Measurements from ENCODE around the gene AGMO. TPM values are rescaled to one million over a fixed set of nuclear protein-coding genes. Genes with fewer than 3 reads are reported as not detected.

Gene AGMO
- total and polyA plus RNA-seq, 2 experiments from 2014 or later, result 0.42 to 0.55 TPM

- TF ChIP-seq, protein P1, sequence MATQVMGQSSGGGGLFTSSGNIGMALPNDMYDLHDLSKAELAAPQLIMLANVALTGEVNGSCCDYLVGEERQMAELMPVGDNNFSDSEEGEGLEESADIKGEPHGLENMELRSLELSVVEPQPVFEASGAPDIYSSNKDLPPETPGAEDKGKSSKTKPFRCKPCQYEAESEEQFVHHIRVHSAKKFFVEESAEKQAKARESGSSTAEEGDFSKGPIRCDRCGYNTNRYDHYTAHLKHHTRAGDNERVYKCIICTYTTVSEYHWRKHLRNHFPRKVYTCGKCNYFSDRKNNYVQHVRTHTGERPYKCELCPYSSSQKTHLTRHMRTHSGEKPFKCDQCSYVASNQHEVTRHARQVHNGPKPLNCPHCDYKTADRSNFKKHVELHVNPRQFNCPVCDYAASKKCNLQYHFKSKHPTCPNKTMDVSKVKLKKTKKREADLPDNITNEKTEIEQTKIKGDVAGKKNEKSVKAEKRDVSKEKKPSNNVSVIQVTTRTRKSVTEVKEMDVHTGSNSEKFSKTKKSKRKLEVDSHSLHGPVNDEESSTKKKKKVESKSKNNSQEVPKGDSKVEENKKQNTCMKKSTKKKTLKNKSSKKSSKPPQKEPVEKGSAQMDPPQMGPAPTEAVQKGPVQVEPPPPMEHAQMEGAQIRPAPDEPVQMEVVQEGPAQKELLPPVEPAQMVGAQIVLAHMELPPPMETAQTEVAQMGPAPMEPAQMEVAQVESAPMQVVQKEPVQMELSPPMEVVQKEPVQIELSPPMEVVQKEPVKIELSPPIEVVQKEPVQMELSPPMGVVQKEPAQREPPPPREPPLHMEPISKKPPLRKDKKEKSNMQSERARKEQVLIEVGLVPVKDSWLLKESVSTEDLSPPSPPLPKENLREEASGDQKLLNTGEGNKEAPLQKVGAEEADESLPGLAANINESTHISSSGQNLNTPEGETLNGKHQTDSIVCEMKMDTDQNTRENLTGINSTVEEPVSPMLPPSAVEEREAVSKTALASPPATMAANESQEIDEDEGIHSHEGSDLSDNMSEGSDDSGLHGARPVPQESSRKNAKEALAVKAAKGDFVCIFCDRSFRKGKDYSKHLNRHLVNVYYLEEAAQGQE (IDR thresholded peaks at IDR 0.05; ENCODE audit: unreplicated experiment), result no peak
- TF ChIP-seq CREB1 (CRISPR knock-in tag; IDR thresholded peaks at IDR 0.05; ENCODE audit: low read depth) (no peak), EZH2 (IDR thresholded peaks at IDR 0.05; ENCODE audit: low read depth, unreplicated experiment) (no peak), POLR2AphosphoS5 (IDR thresholded peaks at IDR 0.05; ENCODE audit: low read depth) (no peak), NANOG (IDR thresholded peaks at IDR 0.05; ENCODE audit: borderline replicate concordance) (no peak), EZH2phosphoT487 (IDR thresholded peaks at IDR 0.05; ENCODE audit: unreplicated experiment) (no peak), JUNB (IDR thresholded peaks at IDR 0.05; ENCODE audit: unreplicated experiment) (no peak)
Observed at GRCh38 chr7:15495170-15495569, 66.6 kb downstream of the AGMO start (continued).

DNA sequence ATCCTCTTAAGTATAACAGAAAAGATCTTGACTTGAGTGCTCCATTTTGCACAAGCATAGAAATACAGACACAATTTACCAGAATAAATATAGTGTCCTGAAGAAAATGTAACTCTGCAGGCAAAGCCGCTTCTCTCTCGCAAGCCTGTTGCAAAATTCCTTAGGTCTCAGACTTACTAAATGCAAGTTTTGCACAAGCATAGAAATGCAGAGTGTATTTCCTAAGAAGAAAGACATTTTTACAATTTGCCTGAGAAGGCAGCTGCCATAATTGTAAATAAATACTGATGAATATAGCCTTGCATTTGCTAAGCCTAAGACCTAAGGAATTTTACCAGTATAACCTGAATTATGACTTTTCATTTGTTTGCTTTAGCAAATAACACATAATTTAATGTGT lies 67.1 kb downstream of the AGMO start:
- Histone ChIP-seq H3K79me2 (replicated peaks; ENCODE audit: insufficient read depth) (no peaks in the 10 kb centered on the region), H3K4me3 (no peak overlapping the region), H4K20me1 (replicated peaks; ENCODE audit: insufficient read depth) (no peaks in the 10 kb centered on the region), H3F3A (replicated peaks; ENCODE audit: low read depth) (no peaks in the 10 kb centered on the region), H3K4me2 (no peak overlapping the region), H3K4me1 (ENCODE audit: insufficient read depth) (no peaks in the 10 kb centered on the region), H3K27ac (ENCODE audit: low read depth) (no peak overlapping the region), H3K36me3 (ENCODE audit: insufficient read depth) (no peaks in the 10 kb centered on the region), H2AFZ (no peak overlapping the region), H3K27me3 (ENCODE audit: insufficient read depth) (no peaks in the 10 kb centered on the region), H3K9me2 (ENCODE audit: insufficient read depth) (no peaks in the 10 kb centered on the region)
- no peaks in the 10 kb centered on the region for H3K27me3 Mint-ChIP-seq (ENCODE audit: insufficient read depth, low read depth, poor library complexity)
- H3K4me1 Mint-ChIP-seq, result no peaks in the 10 kb centered on the region
- no peaks in the 10 kb centered on the region for H3K9me3 Mint-ChIP-seq
- no peak overlapping the region for H3K4me3 Mint-ChIP-seq
- no peak for ATAC-seq
- no peak overlapping the region for H3K27ac Mint-ChIP-seq
- DNase-seq (ENCODE audit: low spot score), result no peak
- TF ChIP-seq POLR2AphosphoS5 (IDR thresholded peaks at IDR 0.05; ENCODE audit: low read depth), result no peak
- H3K36me3 Mint-ChIP-seq (ENCODE audit: low read depth), result no peaks in the 10 kb centered on the region

DNA sequence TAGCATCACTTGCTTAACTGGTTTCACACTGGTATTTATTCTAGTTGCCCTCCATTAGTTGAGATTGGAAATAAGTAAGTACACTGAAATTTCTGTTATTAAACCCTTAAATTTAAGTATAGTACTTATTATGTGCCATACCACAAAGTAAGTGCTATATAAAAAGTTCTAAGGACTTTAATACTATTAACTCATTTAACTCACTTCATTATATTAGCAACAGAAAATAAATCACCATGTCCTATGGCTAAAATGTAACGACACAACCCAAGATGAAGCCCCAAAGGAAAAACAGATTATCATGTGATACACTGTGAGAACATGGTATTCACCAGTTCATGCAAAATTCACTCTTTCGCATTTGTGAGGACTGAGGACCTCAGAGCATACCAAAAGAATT lies 70.5 kb downstream of the AGMO start:
- Histone ChIP-seq H3K9me2 (ENCODE audit: insufficient read depth) (no peaks in the 10 kb centered on the region), H3K36me3 (ENCODE audit: insufficient read depth) (no peaks in the 10 kb centered on the region), H3K79me2 (replicated peaks; ENCODE audit: insufficient read depth) (no peaks in the 10 kb centered on the region), H3K4me2 (no peak overlapping the region), H3K4me1 (ENCODE audit: insufficient read depth) (no peaks in the 10 kb centered on the region), H3K27me3 (ENCODE audit: insufficient read depth) (no peaks in the 10 kb centered on the region), H3F3A (replicated peaks; ENCODE audit: low read depth) (no peaks in the 10 kb centered on the region), H3K4me3 (no peak overlapping the region), H3K27ac (ENCODE audit: low read depth) (no peak overlapping the region), H2AFZ (no peak overlapping the region), H4K20me1 (replicated peaks; ENCODE audit: insufficient read depth) (no peaks in the 10 kb centered on the region)
- ATAC-seq, result no peak
- Mint-ChIP-seq H3K27me3 (ENCODE audit: insufficient read depth, low read depth, poor library complexity) (no peaks in the 10 kb centered on the region), H3K27ac (no peak overlapping the region), H3K4me1 (no peaks in the 10 kb centered on the region), H3K9me3 (no peaks in the 10 kb centered on the region), H3K36me3 (ENCODE audit: low read depth) (no peaks in the 10 kb centered on the region), H3K4me3 (no peak overlapping the region)
- no peak for DNase-seq (ENCODE audit: low spot score)
- TF ChIP-seq CTCF (conservative IDR thresholded peaks at IDR 0.05; ENCODE audit: low read depth in 2 of 2) (no peak), EZH2phosphoT487 (IDR thresholded peaks at IDR 0.05; ENCODE audit: unreplicated experiment) (no peak), JUNB (IDR thresholded peaks at IDR 0.05; ENCODE audit: unreplicated experiment) (no peak)
- TF ChIP-seq, protein P2, sequence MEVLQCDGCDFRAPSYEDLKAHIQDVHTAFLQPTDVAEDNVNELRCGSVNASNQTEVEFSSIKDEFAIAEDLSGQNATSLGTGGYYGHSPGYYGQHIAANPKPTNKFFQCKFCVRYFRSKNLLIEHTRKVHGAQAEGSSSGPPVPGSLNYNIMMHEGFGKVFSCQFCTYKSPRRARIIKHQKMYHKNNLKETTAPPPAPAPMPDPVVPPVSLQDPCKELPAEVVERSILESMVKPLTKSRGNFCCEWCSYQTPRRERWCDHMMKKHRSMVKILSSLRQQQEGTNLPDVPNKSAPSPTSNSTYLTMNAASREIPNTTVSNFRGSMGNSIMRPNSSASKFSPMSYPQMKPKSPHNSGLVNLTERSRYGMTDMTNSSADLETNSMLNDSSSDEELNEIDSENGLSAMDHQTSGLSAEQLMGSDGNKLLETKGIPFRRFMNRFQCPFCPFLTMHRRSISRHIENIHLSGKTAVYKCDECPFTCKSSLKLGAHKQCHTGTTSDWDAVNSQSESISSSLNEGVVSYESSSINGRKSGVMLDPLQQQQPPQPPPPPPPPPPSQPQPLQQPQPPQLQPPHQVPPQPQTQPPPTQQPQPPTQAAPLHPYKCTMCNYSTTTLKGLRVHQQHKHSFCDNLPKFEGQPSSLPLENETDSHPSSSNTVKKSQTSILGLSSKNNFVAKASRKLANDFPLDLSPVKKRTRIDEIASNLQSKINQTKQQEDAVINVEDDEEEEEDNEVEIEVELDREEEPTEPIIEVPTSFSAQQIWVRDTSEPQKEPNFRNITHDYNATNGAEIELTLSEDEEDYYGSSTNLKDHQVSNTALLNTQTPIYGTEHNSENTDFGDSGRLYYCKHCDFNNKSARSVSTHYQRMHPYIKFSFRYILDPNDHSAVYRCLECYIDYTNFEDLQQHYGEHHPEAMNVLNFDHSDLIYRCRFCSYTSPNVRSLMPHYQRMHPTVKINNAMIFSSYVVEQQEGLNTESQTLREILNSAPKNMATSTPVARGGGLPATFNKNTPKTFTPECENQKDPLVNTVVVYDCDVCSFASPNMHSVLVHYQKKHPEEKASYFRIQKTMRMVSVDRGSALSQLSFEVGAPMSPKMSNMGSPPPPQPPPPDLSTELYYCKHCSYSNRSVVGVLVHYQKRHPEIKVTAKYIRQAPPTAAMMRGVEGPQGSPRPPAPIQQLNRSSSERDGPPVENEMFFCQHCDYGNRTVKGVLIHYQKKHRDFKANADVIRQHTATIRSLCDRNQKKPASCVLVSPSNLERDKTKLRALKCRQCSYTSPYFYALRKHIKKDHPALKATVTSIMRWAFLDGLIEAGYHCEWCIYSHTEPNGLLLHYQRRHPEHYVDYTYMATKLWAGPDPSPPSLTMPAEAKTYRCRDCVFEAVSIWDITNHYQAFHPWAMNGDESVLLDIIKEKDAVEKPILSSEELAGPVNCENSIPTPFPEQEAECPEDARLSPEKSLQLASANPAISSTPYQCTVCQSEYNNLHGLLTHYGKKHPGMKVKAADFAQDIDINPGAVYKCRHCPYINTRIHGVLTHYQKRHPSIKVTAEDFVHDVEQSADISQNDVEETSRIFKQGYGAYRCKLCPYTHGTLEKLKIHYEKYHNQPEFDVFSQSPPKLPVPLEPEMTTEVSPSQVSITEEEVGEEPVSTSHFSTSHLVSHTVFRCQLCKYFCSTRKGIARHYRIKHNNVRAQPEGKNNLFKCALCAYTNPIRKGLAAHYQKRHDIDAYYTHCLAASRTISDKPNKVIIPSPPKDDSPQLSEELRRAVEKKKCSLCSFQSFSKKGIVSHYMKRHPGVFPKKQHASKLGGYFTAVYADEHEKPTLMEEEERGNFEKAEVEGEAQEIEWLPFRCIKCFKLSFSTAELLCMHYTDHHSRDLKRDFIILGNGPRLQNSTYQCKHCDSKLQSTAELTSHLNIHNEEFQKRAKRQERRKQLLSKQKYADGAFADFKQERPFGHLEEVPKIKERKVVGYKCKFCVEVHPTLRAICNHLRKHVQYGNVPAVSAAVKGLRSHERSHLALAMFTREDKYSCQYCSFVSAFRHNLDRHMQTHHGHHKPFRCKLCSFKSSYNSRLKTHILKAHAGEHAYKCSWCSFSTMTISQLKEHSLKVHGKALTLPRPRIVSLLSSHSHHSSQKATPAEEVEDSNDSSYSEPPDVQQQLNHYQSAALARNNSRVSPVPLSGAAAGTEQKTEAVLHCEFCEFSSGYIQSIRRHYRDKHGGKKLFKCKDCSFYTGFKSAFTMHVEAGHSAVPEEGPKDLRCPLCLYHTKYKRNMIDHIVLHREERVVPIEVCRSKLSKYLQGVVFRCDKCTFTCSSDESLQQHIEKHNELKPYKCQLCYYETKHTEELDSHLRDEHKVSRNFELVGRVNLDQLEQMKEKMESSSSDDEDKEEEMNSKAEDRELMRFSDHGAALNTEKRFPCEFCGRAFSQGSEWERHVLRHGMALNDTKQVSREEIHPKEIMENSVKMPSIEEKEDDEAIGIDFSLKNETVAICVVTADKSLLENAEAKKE (CRISPR knock-in tag; IDR thresholded peaks at IDR 0.05), result no peak
